RWPE1 (cell line): ENCODE data around the gene COMP.

Experiments
- CTCF ChIA-PET: fragments of 350-600 bp; sonication (Branson Sonifier 250); formaldehyde crosslinking; extraction: SDS; loops from one replicate; lab custom pipeline; 2021; lab: Yijun Ruan, JAX
- POLR2A ChIA-PET: fragments of 400-600 bp; formaldehyde crosslinking; extraction: SDS; loops from one replicate; lab custom pipeline; 2020; ENCODE audit warnings: antibody characterized with exemption; ENCODE audit not compliant: low non-redundant PET; lab: Yijun Ruan, JAX
- DNase-seq: peaks from one replicate; pipeline ENCODE4 v3.0.0; 2012; ENCODE audit warnings: low spot score
- H3K27ac ChIP-seq: fragments of 450-650 bp; 2 replicates; pipeline ENCODE4 v1.5.1; 2017
- TF ChIP-seq, protein P1 (sequence below): fragments of 450-650 bp; conservative IDR thresholded peaks from 2 replicates; pipeline ENCODE4 v1.5.1; 2017; ENCODE audit warnings: low read depth, mild to moderate bottlenecking

Gene COMP

DNA sequence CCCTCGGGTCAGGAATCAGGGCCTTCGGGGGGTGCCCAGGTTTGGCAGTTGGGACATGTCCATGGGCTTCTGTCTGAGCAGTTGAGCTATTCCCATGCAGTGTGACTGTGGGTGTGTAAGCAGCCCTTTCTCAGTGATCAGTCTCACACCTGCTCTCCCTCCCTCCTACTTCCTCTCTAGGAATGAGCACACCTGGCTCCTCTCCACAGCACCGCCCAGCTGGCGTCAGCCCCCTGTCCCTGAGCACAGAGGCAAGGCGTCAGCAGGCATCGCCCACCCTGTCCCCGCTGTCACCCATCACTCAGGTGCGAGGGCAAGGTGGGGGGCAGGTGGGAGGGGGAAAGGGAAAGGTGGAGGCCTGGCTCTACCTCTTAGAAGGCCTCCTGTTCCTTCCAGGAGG, 25.9 kb downstream of the COMP start:
- POLR2A ChIA-PET: no interaction called here
- TF ChIP-seq, protein P1, sequence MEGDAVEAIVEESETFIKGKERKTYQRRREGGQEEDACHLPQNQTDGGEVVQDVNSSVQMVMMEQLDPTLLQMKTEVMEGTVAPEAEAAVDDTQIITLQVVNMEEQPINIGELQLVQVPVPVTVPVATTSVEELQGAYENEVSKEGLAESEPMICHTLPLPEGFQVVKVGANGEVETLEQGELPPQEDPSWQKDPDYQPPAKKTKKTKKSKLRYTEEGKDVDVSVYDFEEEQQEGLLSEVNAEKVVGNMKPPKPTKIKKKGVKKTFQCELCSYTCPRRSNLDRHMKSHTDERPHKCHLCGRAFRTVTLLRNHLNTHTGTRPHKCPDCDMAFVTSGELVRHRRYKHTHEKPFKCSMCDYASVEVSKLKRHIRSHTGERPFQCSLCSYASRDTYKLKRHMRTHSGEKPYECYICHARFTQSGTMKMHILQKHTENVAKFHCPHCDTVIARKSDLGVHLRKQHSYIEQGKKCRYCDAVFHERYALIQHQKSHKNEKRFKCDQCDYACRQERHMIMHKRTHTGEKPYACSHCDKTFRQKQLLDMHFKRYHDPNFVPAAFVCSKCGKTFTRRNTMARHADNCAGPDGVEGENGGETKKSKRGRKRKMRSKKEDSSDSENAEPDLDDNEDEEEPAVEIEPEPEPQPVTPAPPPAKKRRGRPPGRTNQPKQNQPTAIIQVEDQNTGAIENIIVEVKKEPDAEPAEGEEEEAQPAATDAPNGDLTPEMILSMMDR: no peak
- CTCF ChIA-PET: interaction anchor here (0.9 kb wide), 1 partner anchor 9 kb away, joined by 4 read pairs; no protein-coding TSS in a partner anchor
- peak overlapping the region; percentile 95 for H3K27ac ChIP-seq
- DNase-seq: no peak

DNA sequence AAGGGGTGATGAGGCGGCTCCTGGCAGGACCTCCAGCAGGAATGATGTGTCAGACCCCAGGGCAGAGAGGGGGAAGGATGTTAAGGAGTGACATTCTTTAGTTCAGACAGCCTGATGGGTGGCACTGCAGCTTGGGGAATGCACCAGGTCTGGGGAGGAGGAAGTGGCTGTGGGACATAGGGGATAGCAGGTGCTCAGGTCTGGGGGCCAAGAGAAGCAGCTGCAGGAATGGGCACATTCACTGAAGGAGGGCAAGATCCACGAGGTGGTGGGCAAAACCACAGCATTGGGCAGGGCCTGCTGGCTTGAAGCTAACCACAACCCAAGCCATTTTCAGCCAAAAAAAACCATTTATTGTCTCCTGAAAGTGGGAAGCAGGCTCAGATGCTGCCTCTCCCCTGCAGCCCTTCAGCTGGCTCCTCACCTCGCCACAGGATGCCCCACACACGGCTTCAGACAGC, 26.5 kb downstream of the COMP start:
- no peak for DNase-seq
- TF ChIP-seq, protein P1: no peak
- H3K27ac ChIP-seq: peak overlapping the region; percentile 95
- ChIA-PET CTCF (interaction anchor here (0.9 kb wide), 1 partner anchor 9 kb away, joined by 4 read pairs; no protein-coding TSS in a partner anchor), POLR2A (no interaction called here)

DNA sequence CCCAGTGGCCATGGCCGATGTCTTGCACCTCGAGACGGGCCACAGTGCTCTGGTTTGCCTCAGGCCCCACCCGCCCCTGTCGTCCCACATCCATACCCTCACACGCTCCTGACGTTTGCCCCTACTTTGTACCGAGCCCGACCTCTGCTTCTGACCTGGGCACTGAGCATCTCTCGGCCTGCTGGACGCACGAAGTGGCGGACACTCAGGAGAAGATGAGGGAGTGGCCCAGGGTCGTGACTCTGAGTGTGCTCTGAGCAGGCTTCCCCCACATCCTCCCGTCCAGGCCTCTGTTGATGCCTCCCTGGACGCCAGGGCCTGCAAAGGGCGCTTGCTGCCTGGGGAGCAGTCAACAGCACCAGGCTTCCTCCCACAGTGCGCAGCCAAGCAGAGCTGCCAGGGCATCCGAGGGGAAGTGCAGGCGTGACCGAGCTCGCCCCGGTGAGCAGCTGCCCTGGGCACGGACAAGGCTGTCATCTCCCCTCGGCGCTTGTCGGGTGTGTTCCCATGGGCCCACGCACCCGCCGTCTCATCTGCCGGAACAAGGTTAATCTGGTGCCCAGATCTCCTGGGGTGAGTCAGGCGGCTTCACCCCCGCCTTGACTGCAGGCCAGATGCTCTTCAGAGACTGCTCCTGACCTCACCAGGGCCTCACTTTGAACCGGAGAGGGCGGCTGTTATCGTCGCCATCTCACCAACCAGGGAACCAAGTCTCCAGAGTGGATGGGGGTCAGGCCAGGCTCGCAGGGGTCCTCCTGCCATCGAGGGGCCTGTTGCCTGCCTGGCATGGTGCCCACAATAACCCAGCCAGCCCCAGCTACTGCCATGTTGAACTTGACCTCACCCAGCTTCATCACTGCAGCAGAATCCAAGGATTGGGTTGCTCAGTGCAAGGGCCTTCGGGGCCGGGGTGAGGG, 27.2 kb downstream of the COMP start:
- TF ChIP-seq, protein P1: no peak
- ChIA-PET CTCF (interaction anchor here (0.9 kb wide), 1 partner anchor 10 kb away, joined by 4 read pairs; no protein-coding TSS in a partner anchor), POLR2A (interaction anchor here (0.6 kb wide), 1 partner anchor 207 kb away, joined by 7 read pairs; no protein-coding TSS in a partner anchor)
- H3K27ac ChIP-seq: peak overlapping the region; percentile 95
- DNase-seq: peak; percentile 95

DNA sequence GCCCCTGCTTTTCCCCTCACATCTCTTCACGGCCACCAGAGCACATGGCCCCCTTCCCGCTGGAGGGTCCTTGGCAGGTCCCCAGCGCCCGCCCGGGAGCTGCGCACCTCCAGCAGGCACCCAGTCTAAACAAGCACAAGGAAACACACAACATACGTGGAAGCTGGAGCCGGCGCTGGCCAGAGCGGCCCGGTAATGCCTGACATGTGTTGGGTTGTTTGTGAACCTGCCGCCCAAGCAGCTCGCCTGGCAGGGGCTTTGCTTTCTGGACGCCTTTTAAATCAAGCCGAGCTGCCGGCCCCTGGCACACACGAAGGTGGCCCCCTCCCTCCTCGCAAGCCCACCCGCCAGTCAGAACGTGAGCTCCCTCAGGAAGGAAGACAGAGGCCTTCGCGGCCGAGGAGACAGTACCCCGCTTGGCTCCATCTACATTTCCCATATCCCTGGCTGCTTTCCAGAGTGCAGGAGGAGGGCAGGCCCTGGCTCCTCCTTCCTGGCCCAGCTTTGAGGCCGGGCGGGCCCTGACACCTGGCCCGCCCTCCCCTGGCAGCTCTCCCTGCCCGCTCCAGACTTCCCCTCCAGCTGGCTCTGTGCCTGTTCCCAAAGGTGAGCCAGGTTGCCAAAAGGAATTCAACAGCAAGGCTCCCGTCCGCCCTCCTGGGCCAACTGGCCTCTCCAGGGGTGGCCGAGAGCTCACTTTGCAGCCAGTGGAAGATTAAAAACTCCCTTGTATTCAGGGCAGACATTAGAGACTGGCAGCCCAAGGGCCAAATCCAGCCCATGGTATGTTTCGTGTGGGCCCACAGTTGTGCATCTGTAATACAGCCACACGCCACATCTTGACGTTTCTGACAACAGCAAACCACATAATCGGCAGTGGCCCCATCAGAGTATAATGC, 28.7 kb downstream of the COMP start:
- ChIA-PET CTCF (interaction anchor here (0.6 to 0.7 kb wide), 2 partner anchors 9 to 320 kb away, joined by 3 to 4 read pairs; no protein-coding TSS in a partner anchor), POLR2A (interaction anchor here (0.5 to 0.6 kb wide), 2 partner anchors 45 to 168 kb away, joined by 3 to 7 read pairs; no protein-coding TSS in a partner anchor)
- TF ChIP-seq, protein P1: no peak
- DNase-seq: peak; percentile 90
- H3K27ac ChIP-seq: peak overlapping the region; percentile 95

DNA sequence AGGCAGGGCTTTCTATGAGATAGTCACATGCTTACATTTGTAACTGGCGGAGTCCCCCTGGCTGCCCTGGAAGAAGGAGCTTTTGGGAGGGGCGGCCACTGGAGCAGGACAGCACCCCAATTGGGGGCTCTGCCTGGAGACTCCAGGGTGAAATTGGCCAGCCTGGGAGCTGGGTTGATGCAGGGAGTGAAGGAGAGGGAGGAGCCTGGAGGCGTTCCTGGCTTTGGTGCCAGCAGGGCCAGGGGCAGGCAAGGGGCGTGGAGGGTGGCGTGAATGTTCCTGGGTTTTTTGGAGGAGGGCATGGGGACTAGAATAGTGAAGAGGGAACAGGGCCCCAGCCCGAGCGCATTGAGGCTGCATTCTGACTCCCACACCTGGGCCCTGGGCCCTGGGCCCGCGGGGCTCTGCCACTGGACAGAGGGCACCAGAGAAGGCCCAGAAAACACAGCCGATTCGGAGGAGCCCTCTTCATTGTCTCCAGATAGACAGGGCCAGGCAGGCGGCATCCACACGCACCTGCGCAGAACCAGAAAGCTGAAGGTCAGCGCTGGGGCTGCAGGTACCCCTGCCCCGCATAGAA, 29.5 kb downstream of the COMP start:
- DNase-seq: no peak
- TF ChIP-seq, protein P1: no peak
- H3K27ac ChIP-seq: peak overlapping the region; percentile 95
- ChIA-PET CTCF (interaction anchor here (0.6 kb wide), 3 partner anchors 40 to 319 kb away, joined by 3 to 4 read pairs (median 4); no protein-coding TSS in a partner anchor), POLR2A (no interaction called here)
